ENCODE results near the gene SMIM21.

DNA sequence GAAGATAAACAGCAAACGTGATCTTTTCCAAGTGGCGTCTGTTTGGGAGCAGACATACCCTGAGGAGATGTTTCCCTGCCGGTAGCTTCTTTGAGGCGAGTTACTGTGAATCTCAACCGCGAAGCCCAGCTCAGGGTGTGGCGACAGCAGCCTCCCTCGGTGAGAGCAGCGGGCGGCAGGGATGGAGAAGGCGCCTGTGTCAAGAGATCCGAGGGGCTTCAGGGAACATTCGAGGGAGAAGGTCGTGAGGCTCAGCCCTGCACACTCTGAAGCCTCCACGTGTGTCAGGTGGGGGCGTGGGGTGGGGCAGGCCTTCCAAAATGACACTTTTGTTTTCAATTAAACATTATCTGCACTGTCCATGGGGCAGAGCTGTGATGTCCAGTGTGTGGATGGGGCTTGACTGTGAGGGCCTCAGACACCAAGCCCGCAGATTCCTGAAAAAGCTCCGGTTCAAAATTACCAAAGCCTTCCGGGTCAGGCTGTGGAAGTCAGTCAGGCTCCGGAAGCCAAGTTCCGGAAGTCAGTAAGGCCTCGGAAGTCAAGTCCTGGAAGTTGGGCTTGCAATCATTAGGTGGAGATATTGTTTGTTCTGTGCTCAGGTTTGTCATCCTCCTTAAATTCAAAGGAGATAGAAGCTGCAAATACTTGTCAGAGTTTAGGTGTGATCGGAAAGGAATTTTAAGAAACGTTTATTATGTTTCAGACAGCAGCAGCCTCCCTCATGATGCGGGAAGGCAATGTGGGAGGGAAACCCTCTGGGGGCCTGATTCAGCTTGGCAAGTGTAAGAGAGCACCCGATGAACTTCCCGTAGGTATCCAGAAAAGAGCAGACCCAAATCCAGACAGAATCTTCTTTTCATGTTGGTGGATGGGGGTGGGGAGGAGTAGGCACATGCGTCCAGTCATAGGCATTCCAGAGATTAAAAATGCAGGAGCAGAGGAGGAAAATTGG, 20.7 kb downstream of the SMIM21 start:
- TF ChIP-seq ZNF232 (CRISPR knock-in tag; IDR thresholded peaks at IDR 0.05): no peak
- TF ChIP-seq JUN (CRISPR knock-in tag; IDR thresholded peaks at IDR 0.05): no peak
- TF ChIP-seq ETV6 (CRISPR knock-in tag; IDR thresholded peaks at IDR 0.05): no peak
- TF ChIP-seq STAT6 (CRISPR knock-in tag; conservative IDR thresholded peaks at IDR 0.05; ENCODE audit: low read depth): no peak
- TF ChIP-seq, protein P1, sequence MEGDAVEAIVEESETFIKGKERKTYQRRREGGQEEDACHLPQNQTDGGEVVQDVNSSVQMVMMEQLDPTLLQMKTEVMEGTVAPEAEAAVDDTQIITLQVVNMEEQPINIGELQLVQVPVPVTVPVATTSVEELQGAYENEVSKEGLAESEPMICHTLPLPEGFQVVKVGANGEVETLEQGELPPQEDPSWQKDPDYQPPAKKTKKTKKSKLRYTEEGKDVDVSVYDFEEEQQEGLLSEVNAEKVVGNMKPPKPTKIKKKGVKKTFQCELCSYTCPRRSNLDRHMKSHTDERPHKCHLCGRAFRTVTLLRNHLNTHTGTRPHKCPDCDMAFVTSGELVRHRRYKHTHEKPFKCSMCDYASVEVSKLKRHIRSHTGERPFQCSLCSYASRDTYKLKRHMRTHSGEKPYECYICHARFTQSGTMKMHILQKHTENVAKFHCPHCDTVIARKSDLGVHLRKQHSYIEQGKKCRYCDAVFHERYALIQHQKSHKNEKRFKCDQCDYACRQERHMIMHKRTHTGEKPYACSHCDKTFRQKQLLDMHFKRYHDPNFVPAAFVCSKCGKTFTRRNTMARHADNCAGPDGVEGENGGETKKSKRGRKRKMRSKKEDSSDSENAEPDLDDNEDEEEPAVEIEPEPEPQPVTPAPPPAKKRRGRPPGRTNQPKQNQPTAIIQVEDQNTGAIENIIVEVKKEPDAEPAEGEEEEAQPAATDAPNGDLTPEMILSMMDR (IDR thresholded peaks at IDR 0.05): no peak
- TF ChIP-seq CBFB (CRISPR knock-in tag; IDR thresholded peaks at IDR 0.05; ENCODE audit: low read depth): no peak
- TF ChIP-seq, protein P2, sequence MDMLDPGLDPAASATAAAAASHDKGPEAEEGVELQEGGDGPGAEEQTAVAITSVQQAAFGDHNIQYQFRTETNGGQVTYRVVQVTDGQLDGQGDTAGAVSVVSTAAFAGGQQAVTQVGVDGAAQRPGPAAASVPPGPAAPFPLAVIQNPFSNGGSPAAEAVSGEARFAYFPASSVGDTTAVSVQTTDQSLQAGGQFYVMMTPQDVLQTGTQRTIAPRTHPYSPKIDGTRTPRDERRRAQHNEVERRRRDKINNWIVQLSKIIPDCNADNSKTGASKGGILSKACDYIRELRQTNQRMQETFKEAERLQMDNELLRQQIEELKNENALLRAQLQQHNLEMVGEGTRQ (CRISPR knock-in tag; IDR thresholded peaks at IDR 0.05): no peak
- TF ChIP-seq TP53 (CRISPR knock-in tag; IDR thresholded peaks at IDR 0.05): no peak
- no peak for TF ChIP-seq TEAD4 (CRISPR knock-in tag; IDR thresholded peaks at IDR 0.05)
- TF ChIP-seq E2F1 (CRISPR knock-in tag; IDR thresholded peaks at IDR 0.05): no peak
- TF ChIP-seq ATF6 (CRISPR knock-in tag; IDR thresholded peaks at IDR 0.05): no peak
- TF ChIP-seq, protein P3, sequence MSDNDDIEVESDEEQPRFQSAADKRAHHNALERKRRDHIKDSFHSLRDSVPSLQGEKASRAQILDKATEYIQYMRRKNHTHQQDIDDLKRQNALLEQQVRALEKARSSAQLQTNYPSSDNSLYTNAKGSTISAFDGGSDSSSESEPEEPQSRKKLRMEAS (CRISPR knock-in tag; IDR thresholded peaks at IDR 0.05): no peak
- TF ChIP-seq ZNF281 (CRISPR knock-in tag; IDR thresholded peaks at IDR 0.05): no peak
